Measurements from ENCODE around the gene GPR68.
"Not testable (repeated sequence)": the region's sequence is repeated elsewhere in the genome, so short reads cannot be mapped to it uniquely, and the experiment has no call there.

Gene GPR68

GRCh38 chr14:91228112-91229004, 16.1 kb downstream of the GPR68 start:
- no peak for DNase-seq

- no peak for DNase-seq
These were observed 17.3 kb downstream of the GPR68 start for GRCh38 chr14:91227183-91227628.

- not testable (repeated sequence) for DNase-seq
These were observed 18.1 kb downstream of the GPR68 start for GRCh38 chr14:91226360-91226759.

GRCh38 chr14:91225025-91225424, 19.5 kb downstream of the GPR68 start:
- DNase-seq, result peak; percentile 100

GRCh38 chr14:91223028-91223783, 21.3 kb downstream of the GPR68 start:
- peak; percentile 94 for DNase-seq

- DNase-seq, result no peak
These were observed 23.2 kb downstream of the GPR68 start for GRCh38 chr14:91221270-91221669.

GRCh38 chr14:91220581-91221000, 23.9 kb downstream of the GPR68 start:
- peak; percentile 82 for DNase-seq

GRCh38 chr14:91219517-91220389, 24.8 kb downstream of the GPR68 start:
- DNase-seq, result peak; percentile 78

- no peak for DNase-seq
These were observed 26.5 kb downstream of the GPR68 start for GRCh38 chr14:91218014-91218413.

- no peak for DNase-seq
These were observed 27.7 kb downstream of the GPR68 start for GRCh38 chr14:91216731-91217226.

GRCh38 chr14:91215381-91215780, 29.1 kb downstream of the GPR68 start:
- DNase-seq, result no peak

- DNase-seq, result no peak
These were observed 30.2 kb downstream of the GPR68 start for GRCh38 chr14:91214306-91214705.

GRCh38 chr14:91211017-91211416, 33.5 kb downstream of the GPR68 start:
- DNase-seq, result no peak

- DNase-seq, result no peak
These were observed 37.5 kb downstream of the GPR68 start for GRCh38 chr14:91207008-91207407.

GRCh38 chr14:91205459-91205858, 39.0 kb downstream of the GPR68 start:
- no peak for DNase-seq

GRCh38 chr14:91204657-91205056, 39.8 kb downstream of the GPR68 start:
- no peak for DNase-seq

GRCh38 chr14:91202234-91202974, 42.1 kb downstream of the GPR68 start:
- no peak for DNase-seq

GRCh38 chr14:91200802-91201201, 43.7 kb downstream of the GPR68 start:
- DNase-seq, result not testable (repeated sequence)

- no peak for DNase-seq
These were observed 46.9 kb downstream of the GPR68 start for GRCh38 chr14:91197631-91198030.

GRCh38 chr14:91195881-91196280, 48.6 kb downstream of the GPR68 start:
- DNase-seq, result no peak

- no peak for DNase-seq
These were observed 51.4 kb downstream of the GPR68 start for GRCh38 chr14:91193069-91193468.

- DNase-seq, result no peak
These were observed 53.7 kb downstream of the GPR68 start for GRCh38 chr14:91190853-91191252.
